GM19025 (cell line): ENCODE measurements around the gene ZNF423.

Source experiments
- ATAC-seq: cut with Tn5 transposase; IDR thresholded peaks from one replicate; pipeline ENCODE4 v1.9.1; 2021; ENCODE audit warnings: mild to moderate bottlenecking, low read depth, moderate library complexity; ENCODE audit not compliant: unreplicated experiment

ZNF423 gene

DNA sequence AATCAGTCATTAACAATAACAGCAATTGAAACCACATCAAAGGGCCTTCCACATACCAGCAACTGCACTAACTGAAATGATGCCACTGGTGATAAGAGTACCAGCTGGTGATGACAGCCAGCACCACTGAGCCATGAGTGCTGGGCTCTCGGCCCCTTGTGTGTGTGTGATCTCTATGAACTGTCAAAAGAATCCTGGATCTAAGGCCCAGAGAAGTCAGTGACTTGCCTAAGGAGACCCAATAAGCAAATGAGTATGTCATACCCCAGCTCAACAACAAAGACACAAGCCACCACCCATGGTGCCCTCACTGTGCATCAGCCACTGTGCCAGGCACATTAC, 220.9 kb downstream of the ZNF423 start:
- no peak for ATAC-seq

DNA sequence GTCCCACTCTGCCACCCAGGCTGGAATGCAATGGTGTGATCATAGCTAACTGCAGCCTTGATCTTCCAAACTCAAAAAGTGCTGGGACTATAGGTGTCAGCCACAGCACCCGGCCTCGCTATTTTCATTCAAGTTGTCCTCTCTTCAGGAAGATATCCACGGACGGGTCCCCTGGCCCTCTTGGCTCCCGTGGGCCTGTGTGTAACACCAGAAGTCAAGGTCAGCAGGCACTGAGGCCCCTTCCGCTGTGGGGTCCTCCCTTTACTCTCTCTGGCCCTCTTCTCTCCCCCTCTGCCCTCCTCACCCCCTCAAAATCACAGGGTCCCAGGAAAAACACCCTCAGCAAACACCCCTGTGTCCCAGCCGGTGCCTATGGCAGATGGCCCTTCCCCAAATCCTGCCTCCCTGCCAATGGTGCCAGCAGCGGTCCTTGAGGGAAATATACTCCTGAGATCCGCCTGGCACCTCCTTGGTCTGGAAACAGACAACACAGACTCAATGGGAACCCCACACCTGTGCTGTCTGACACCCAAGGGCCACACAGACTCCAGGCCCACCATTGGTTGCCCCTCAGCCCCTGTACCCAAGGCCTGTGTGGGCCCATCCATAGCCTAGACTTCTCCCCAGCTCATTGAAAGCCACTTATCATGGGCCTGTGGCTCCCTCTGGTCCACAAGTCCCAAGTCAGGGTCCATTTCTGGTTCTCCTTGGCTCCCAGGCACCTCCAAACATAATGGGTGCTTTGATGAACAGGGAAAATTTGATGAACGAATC, 221.5 kb downstream of the ZNF423 start:
- ATAC-seq = no peak

DNA sequence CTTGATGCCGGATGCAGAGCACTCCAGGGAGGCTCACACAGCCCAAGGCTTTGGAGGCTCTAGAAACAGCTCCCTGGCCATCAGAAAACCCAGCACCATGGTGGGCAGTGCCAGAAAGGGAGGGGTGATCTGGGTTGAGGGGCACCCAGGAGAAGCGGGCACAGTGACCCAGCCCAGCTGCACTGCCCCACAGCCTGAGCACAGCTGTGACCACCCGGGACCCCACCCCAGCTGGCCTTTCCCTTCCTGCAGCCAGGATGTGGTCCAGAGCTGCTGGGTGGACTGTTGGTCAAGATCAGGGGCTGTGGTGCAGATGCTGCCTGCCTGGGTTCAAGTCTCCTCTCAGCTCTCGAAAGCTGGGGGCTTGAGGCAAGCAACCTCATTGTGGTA, 223.1 kb downstream of the ZNF423 start:
- no peak for ATAC-seq

DNA sequence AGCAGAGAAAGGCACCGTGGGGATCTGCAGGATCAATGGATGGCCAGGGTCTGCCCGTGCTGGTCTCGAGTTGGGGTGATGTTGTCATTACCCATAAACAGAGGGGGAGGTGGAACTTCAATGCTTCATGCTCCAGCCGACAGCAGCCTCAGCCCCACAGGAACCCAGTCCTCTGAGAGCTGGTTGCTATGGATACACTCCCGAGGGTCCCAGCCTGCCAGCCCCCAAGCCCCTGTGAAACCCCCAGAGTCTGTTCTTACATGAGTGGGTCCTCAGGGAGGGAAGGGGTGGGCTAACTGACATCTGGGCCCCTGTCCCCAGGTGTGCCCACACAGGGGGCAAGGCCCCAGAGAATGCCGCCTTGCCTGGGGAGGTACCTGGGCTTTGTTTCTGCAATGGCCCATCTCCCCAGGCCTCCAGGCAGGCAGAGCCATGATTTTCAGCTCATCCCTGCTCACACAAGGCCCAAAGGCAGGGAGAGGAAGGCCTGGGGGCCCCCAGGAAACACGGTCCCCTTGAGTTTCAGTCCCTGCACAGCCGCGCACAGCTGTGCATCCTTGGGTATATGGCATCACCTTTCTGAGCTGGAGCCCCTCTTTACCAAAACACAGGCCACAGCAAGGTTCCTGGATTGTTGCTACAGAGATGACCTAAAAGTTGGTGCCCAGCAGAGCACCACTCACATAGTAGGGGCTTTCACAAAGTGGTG, 223.7 kb downstream of the ZNF423 start:
- no peak for ATAC-seq

DNA sequence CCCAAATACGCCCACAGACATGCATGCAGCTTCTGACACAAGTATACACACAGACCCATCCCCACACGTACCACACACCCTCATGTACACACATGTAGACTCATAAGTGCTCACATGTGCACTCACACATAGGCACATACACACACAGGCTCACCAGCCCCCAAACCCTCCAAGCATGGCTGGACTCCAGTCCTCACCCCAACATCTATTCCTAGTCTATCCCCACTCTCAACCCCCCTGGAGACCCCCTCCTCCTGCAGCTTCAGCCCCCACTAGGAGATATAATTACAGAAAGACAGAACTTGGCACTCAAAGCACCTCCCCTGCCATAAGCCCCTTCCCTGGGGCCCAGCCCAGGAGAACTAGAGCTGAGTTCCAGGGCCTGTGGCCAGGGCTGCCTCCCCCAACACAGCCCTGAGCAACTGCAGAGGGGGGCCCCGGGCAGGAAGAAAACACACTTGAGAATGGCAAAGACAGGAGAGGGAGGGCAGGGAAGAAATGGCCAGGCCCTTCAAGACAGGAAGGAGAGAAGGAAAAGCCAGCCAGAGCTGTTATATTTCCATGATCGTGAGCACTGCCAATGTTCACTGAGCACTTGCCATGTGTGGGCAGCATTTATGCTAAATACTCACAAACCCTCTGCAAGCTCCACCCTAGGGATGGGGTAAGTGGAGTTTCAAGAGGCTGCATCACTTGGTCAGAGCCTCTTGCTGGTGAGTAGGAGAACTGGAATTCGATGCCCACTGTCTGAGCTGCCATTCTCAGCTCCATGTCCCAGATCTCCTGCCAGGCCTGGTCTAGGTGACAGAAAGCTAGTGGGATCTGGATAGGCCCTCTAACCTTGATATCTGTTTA, 224.5 kb downstream of the ZNF423 start:
- no peak for ATAC-seq

DNA sequence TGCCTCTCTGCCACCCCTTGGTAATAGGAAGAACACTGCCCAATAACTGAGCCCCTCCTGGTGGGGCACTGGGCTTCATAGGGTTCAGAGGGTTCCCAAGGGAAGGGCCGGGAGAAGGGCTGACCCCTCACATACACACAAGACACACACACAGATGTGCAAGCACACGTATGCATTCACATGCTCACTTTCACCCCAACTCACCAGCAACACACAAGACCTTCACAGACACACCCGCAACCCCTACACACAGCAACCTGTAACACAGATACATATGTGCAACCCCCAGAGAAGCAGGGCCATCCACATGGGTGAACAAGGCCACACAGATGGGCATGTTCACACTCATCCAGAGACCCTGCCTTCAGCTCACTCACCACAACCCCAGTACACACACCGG, 225.1 kb downstream of the ZNF423 start:
- no peak for ATAC-seq

DNA sequence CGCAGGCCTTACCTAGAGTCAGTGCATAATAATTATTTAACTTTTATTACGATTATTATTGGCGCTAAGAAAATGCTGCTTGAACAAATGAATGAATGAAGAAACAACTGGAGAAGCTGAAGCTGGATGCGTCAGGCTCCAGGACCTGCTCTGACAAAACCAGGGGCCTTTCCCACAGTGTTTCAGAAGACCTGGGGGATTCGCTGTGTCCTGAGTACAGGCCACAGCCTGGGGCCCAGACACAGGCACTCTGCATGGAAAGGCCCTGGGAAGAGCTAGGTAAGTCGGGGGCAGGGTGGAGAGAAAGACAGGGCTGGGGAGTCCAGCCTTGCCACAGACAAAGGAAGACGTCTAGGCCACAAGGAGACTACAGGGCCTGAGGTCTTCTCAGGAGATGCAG, 226.1 kb downstream of the ZNF423 start:
- ATAC-seq = no peak

DNA sequence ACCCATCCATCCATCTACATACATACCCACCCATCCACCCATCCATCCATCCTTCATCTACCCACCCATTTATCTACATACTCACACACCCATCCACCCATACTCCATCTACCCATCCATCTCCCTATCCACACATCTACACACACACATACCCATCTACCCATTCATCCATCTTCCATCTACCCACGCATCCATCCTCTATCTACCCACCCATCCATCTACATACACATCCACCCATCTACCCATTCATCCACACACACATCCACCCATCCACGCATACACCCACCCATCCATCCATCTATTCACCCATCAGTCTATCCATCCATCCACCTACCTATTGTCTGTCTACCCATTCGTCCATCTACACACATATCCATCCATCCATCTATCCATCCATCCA, 227.8 kb downstream of the ZNF423 start:
- no peak for ATAC-seq

DNA sequence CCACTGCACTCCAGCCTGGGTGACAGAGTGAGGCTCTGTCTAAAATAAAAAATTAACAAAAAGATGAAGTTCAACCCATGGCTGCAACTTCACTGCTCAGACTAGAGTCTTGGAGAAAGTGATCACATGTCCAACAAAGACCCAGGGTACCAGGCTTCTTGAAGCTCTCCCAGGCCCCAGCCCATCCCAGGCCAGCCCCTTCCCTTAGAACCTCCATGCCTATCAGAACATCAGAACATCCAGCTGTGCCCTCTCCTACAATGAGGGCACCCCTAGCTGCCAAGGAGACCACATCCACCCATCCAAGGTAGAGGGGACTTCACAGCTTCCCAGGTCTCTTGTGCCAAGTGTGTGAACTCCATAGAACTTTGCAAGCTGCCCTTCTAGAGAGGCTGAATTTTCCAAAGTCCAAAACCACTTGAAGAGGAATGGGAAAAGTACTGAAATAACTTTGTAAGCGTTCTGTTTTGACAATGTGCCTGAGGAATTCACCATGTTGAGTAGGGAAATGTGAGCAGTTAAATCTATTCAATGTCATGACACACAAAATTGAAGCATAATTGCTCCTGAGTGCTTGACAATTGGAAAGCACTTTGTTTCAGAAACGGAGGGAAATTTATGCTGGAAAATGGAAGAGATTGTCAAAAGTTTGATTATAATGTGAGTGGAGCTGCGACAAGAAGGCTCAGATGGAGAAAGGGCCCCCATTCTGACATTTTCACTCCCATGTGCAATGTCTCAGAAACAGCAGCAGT, 230.4 kb downstream of the ZNF423 start:
- ATAC-seq = no peak

DNA sequence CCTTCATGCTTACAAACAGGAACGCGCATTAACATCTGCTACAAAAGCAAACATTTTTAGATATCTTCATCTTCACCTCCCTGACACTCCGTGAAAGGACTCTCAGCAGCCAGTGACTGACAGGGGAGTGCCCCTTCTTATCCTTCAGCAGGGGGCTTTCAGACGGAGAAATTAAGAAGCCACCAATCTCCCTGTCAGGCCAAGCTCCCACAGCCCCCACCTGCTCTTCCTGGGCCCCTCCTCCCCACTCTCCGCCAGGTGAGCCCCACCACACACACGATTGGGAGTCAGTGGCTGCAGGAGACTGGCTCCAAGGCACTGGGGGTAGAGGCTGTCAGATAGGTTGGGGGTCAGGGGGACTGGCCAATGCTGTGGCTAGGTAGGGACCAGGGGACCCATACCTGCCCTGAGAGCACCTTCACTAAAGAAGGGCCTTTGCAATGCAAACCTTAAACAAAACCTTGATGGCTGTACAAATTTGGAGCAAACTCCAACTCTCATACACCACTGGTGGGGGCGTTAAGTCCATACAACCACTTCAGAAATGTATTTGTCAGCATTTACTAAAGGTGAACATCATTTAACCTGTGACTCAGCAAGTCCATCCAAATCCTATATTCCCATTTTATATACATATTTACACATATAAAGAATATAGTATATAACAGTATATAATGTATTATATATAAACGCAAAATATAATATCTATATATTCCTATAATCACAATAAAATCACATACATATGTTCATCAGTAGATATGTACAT, 232.2 kb downstream of the ZNF423 start:
- ATAC-seq = no peak

DNA sequence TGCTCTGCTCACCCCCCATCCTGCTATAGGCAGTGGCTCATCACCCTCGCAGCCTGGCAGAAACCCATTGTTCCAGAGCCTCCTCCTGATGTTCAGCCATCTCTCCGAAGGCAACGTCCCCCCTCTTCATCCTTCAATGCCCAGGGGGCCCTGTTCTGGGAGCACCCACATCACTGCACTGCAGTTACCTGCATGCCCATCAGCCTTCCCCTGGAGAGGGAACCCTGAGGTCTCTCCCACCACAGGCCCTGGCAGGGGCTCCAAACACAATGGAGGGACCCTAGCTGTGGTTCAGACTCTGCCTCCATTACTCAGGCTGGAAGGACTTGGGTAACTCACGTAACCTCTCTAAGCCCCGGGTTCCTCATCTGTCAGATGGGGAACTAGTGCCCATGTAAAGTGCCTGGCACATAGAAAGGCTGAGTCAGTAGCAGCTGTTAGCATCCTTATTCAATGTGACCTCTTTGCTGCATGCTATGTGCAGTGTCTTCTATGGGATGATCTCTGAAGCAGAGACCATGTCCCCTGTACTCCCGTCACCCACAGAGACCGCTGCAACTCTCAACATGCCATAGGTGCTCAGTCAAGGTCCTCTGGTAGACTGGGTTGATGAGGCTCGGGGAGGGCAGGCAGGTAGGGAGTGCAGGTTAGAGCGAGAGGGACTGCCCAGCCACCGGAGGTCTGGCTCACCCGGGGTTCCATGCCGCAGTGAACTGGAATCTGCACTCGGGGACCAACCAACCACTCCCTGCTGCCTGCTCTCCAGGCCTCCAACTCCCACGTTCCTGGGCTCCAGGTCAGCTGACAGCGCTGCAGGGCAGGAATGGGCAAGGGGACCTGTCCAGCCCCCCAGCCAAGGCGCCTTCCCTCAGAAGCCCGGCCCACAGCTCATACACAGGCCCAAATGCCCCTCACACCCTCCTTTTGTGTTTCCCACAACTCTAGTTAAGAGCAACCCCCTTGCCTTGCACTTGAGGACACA, 233.2 kb downstream of the ZNF423 start:
- ATAC-seq = no peak

DNA sequence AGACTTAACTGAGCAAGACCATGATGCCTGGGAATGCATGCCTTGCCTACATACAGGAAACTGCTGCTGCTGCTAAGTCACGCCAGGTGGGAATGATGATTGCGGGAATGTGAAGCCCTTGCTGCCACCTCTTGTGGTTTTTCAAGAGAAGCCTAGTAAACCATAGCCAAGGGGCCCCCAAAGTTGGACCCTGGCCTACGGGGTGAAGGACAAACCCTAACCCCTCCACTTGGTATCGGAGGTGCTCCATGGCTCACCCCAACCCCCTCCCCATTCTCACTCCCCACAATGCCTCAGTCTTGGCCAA, 233.9 kb downstream of the ZNF423 start:
- ATAC-seq = no peak

DNA sequence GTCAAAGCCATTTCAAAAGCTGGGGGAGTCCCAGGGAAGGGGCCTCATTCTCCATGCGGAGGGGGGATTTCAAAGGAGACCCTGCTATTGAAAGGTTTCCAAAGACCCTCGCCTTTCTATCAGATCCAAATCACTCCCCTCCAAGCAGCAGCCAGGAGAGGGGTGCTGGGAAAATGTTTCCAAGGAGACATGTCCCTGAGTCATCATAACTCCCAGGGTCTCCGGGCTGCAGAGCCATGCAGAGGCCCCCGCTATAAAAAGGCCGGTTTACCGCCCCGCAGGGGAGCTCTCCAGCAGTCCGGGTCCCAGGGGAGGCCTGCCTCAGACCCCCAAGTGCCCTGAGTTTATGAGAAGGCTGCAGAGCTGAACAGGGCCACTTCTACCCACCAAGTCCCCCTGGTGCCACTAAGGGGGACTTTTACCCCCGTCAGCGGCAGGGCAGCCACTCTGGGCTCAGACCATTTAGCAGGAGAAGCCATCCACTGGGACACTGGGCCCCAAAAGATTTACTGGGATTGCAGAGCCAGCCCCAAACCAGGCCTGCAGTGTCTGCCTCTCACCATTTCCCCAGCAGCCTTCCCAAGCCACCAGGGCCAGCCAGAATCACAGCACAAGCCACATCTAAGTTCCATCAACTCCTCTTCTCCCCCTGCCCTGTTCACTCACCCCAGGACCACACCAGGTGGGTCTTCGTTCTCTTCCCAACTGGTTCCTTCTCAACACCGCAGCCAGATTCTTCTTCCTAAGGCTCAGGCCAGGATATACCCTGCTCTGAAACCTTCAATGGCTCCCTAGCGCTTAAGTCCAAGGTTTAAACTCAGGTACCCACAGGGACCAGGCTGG, 234.4 kb downstream of the ZNF423 start:
- ATAC-seq = no peak

DNA sequence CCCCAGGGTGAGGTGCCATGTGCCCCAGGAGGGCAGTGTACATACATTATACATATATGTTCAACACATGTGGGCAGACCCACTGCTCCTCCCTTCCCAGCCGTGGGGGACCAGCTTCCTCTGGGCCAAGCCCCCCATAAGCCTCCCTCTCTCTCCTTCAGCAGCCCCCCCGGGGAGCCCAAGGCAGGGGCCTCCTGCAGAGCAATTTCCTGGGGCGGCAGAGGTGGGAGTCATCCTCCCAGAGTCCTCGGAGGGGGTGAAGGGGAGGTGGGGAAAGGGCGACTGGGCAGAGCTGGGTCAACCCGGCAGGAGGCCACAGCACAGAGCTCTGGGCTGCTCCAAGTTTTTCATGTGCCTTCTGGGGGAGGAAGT, 235.1 kb downstream of the ZNF423 start:
- no peak for ATAC-seq

DNA sequence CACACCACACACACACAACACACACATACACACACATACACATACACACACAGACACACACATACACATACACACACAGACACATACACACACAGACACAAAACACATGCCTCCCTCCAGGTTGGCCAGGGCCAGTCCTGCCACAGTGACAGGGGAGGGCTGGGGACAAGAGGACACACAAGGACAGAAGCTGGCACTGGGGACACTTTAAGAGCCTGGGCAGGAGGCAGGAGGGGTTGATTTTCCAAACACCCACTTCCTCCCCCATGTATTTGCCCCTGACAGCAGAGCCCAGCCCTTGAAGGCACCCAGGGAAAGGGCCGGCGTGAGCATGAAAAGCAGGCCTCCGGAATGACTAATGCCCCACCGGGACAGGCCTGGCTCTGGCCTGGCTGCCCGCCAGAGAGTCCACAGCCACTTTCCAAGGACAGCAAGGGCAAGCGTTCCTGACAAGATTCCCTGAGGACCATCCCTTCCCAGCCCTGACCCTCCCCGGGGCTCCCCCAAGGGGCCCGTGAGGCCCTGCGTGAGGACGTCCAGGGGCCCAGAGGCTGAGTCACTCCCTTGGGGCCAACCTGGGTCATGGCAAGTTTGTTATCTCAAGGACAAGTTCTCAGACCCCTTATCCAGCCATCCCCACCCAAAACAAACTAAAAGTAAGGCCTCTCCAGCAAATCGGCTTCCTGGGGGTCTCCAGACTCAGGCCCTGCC, 235.6 kb downstream of the ZNF423 start:
- ATAC-seq = no peak

DNA sequence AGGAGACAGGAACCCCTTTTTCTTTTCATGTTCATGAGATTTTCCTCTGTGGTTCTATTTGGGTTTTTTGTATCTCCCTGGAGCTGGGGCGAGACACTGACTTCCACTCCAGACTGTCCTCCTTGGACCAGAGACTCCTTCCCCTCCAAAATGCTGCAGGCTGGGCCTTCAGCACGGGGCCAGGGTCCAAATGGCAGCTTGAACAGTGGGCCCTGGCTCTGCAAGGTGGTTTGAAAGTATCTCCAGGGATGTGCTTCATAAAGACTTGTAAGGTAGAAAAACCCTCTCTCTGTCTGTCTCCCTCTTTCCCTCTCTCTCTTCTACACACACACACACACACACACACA, 236.1 kb downstream of the ZNF423 start:
- no peak for ATAC-seq

DNA sequence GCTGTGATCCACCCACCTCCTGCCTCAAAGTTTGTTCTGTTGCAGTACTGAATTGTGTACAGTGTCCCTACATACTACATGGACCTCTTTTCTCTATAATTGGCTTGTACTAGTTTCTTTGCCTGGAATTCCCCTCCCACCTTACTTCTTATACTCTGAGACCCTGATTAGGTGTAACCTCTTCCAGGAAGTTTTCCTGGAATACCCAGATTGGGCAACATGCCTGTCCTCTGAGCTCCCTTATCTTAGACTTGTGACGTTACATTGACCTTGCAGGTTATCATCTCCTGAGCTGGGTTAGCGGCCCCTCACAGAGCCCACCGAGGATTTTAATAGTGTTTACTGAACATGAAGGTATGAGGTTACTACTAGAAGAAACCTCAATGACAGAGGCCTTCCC, 237.0 kb downstream of the ZNF423 start:
- no peak for ATAC-seq
